GM18861 (cell line): ENCODE measurements around the gene MED8.
"Not testable (repeated sequence)": the region's sequence is repeated elsewhere in the genome, so short reads cannot be mapped to it uniquely, and the experiment has no call there.

Experiments
- ATAC-seq: cut with Tn5 transposase; IDR thresholded peaks from one replicate; pipeline ENCODE4 v1.9.1; 2021; ENCODE audit not compliant: unreplicated experiment

Gene MED8

DNA sequence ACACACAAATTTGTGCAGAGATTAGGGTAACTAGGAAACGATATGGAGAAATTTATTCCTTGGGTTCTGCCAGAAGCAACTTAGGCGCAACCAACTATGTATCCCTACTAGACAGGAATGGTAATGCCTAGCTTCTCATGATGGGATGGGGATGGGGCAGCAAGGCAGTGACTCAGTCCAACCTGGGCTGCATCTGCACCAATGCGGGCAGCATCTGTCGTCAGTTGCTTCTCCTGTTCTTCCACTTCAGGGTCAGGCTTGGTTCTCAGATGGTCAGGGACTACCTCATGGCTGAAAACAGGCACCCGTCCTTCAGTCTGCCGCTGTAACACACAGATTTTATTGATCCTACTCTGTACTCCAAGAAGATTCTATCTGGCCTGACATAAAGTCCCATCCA lies 2.9 kb downstream of the MED8 start:
- no peak for ATAC-seq

DNA sequence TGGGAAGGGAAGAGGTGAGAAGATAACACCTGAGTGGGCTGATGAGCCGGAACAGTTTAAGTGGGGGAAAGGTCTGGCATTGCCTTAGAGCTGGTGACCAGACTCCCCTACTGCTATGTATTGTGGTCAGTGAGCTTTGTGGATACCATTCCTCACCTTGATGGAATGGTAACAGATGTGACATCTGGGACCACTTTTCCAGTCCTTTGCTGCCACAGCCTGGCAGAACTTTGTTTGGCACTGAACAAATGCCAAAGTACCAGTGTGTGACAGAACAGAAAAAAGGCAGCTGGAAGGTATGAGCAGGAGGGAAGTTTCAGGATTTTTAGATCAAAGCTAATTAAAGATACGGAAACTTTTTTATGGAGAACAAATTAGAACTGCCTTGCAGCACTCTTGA lies 6.2 kb downstream of the MED8 start:
- no peak for ATAC-seq

DNA sequence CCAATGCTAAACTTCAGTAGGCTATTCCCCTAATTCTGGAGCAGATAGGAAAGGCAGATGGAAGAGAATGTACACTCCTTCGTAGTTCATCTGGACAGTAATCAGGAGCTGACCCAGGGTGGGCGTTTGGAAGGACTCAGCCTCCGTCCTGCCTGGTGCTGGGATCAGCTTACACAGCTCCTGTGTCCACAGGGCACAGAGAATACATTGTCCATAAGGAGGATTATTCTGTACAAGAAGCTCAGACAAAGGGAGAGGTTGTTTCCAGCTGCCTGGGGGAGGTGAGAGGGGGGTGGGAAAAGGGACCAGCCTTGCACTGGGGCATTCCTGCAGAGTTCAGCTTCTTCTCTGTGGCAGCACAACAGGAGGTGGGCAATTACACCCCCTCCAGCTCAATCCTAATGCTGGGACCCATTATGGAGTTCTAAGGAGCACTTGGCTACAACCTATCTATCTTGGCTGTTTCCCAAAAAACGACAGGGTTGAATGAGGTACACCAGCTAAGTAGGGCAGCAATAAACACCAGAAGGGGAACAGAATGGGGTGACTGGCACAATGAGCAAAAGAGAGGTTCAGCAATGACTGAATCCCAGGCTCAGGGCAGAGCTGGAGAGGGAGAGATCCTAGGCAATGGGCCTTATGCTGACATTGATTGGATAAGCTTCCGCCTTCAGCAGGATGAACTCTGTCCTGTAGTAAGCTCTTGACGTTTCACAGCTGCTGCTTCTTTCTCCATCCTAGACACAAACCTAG lies 7.4 kb downstream of the MED8 start:
- no peak for ATAC-seq

- ATAC-seq, result no peak
Measured at GRCh38 chr1:43381612-43382011, 8.0 kb downstream of the MED8 start.

DNA sequence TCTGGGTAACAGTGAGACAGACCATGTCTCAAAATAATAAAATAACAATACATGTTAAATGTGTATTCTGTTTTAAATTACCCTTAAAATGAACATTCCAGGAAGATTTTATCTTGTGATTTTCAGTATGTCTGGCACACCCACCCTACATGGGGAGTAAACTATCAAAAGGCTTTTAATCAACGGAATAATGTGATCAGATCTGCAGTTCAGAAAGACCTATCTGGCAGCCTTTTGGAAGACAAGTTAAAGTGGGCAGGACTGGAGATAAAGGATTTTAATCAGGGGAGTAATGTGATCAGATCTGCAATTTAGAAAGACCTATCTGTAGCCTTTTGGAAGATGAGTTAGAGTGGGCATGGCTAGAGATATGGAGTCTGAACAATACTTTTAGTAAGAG lies 10.1 kb downstream of the MED8 start:
- no peak for ATAC-seq

- ATAC-seq, result no peak
Measured at GRCh38 chr1:43377831-43378230, 11.8 kb downstream of the MED8 start.

GRCh38 chr1:43376723-43377235 lies 12.8 kb downstream of the MED8 start:
- no peak for ATAC-seq

GRCh38 chr1:43373066-43373940 lies 16.3 kb downstream of the MED8 start:
- ATAC-seq, result no peak

- no peak for ATAC-seq
Measured at GRCh38 chr1:43372172-43372571, 17.4 kb downstream of the MED8 start.

DNA sequence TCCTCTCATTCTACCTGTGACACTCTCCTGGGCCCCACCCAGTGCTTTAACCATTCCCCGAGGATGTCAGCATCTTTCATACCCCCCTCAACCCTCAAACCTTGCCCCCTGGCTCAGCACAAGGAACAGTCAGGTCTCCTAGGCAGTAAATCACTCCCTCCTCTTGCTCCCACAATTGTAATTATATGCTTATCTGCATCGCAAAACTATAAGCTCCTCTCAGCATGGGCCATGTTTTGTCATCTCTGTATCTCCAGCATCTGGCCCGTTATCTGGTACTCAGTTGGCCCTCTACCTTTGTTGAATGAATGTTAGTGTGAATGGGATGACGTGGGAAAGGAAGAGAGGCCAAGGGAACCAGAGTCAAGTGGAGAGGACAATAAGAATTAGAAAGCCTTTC lies 19.0 kb downstream of the MED8 start:
- ATAC-seq, result no peak

DNA sequence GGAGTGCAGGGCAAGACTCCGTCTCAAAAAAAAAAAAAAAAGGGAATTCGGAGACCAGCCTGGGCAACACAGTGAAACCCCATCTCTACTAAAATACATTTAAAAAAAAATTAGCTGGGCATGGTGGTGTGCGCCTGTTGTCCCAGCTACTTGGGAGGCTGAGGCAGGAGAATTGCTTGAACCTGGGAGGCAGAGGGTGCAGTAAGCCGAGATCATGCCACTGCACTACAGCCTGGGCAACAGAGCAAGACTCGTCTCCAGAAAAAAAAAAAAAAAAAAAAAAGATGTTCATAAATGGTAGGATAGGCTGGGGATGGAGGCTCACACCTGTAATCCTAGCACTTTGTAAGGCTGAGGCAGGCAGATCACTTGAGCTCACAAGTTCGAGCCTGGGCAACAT lies 19.8 kb downstream of the MED8 start:
- ATAC-seq, result not testable (repeated sequence)

GRCh38 chr1:43368646-43369020 lies 21.0 kb downstream of the MED8 start:
- no peak for ATAC-seq

DNA sequence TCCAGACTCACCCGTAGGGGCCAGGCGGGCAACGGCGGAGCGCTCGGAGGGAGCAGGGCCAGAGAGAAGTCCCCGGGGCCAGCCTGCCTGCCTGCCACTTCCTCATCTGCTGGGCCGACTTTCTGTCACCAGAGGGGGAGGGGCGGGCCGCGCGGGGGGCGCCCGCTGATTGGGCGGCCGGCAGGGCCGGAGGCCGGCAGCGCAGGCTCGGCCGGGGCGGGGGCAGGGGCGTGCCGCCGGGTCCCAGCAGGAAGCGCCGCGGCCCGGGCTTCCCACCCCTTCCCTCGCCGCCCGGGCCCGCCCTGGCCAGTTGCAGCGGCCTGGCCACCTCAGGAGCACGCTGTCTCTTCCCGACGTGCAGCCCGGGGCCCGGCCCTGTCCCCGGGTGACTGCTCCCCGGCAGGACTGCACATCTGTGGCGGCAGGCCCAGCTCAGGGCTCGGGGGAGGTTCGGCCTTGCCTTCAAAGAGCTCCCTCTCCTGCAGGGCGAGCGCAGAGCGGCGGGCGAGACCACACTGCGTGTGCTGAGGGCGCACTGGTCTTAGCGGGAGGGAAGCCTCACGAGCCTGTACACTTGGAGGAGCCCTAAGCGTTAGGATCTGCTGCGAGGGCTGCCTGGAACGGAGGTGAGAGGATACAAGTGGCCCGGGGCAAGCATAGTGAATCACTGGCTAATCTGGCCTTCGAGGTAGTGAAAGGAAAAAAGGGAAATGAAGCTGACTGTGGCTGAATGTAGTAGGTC lies 21.5 kb downstream of the MED8 start, which contains the start of gene ELOVL1:
Gene ELOVL1 (minus strand): TSS at position 108 of the 742 bp plus-strand sequence. CDS start 2,402 bp downstream, outside the sequence.
- peak; percentile 55 for ATAC-seq

GRCh38 chr1:43367026-43367903 lies 22.3 kb downstream of the MED8 start:
- ATAC-seq, result peak; percentile 26

DNA sequence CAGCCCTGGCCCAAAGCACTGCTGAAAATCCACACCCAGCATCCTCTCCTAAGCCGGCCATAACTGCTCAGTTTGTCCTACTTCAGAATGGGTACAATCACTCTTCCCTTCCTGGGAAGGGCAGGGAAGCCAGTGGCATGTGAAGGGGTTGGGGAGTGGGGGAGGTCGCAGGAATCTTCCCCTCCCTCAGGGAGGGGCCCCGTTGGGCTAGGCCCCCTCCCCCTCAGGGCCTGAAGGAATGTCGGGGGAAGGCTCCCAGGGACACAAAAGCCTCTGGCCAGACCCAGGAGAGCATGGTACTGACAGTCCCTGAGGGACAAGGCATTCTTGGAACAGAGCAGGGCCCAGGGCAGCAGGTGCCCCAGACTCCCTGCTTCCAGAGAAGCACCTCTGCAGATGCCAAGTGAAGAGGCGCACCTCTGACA lies 23.0 kb downstream of the MED8 start:
- no peak for ATAC-seq

DNA sequence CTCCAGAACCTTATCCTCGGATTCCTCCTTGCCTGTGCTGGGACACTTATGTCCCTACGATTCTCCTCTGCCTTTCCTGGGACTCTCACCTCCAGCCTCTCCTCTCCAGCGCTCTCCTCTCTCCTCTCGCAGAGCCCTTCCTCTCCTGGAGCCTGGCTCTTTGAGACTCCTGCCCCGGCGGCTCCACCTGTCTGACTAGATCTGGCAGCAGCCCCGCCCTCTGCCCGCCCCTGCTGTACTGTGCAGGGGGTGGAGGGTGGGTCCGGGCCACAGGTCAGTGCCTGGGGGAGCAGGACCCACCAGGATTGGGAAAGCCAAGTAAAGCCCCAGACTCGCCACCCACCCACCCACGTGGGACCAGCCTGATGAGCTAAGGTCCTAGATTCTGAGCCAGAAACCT lies 23.4 kb downstream of the MED8 start:
- ATAC-seq, result no peak

DNA sequence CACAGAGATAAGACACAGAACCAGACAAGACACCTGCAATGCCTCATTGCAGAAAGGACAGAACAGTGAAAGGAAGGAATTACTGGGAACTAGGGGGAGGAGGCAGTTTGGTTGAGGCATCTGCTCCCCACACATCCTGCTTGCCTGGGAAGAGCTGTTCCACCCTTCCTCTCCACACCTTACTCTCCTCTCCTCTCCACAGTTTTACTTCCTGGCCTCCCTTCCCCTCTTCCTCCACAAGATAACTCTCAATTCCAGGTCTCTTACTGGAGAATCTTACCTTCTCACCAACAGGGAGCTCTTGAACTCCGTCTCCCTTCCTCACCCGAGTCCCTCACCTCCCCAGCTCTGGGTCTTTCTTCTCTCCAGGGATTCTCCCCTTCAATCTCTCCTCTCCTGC lies 23.9 kb downstream of the MED8 start:
- ATAC-seq, result no peak

DNA sequence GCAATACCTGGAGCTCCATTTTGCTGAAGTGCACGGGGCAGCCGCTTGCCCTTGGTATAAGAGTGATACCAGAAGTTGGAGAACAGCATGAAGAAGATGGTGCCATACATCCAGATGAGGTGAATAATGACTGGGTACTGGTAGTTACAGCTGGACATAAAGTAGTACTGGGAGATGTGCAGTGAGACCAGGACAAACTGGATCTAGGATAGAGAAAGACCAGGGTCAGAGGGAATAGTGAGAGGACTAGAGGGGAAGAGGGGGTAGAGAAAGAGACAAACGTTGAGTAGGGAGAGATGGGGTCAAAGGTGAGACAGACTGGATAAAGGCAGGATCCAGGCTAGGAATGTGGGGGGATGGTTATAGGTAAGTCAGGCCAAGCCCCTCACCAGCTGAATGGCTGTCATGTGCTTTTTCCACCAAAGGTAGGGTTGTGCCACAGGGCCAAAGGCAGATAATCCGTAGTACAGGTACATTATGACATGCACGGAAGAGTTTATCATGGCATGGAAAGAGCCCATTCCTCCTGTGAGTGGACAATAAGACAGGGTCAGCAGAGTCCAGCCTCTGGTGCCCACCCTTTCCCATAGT lies 25.6 kb downstream of the MED8 start:
- ATAC-seq, result no peak

GRCh38 chr1:43363283-43363934 lies 26.2 kb downstream of the MED8 start:
- no peak for ATAC-seq
